KOPT-K1 (cell line): Measurements from ENCODE around the gene GPR180.

Experiments used
- H3K27ac ChIP-seq: fragments of 200-600 bp; sonication (generic); 2 replicates; pipeline ENCODE4 v1.5.1; 2016; ENCODE audit warnings: antibody characterized with exemption, mild to moderate bottlenecking, low read depth, low read length; ENCODE audit not compliant: poor library complexity, severe bottlenecking
- H3K36me3 ChIP-seq: fragments of 200-600 bp; sonication (generic); 2 replicates; pipeline ENCODE4 v1.5.1; 2017; ENCODE audit warnings: antibody characterized with exemption, mild to moderate bottlenecking, low read length, moderate library complexity; ENCODE audit not compliant: insufficient read depth
- H3K9me3 ChIP-seq: fragments of 200-600 bp; sonication (generic); 2 replicates; pipeline ENCODE4 v1.5.1; 2017; ENCODE audit warnings: antibody characterized with exemption, low read length, mild to moderate bottlenecking; ENCODE audit not compliant: insufficient read depth, poor library complexity, severe bottlenecking

The GPR180 gene

GRCh38 chr13:94601446-94602431, at the start of gene GPR180:
GPR180 (plus strand) TSS chr13:94601857; CDS start chr13:94601928, 71 bp downstream.
- H3K36me3 ChIP-seq: peaks cover 18% of the 10 kb centered on the region
- peaks cover 8% of the 10 kb centered on the region for H3K9me3 ChIP-seq
- peak within 1 kb of the TSS; percentile 85 for H3K27ac ChIP-seq

GRCh38 chr13:94552095-94552494, 49.6 kb upstream of the GPR180 start:
- H3K36me3 ChIP-seq: no peaks in the 10 kb centered on the region
- H3K27ac ChIP-seq: no peak overlapping the region
- H3K9me3 ChIP-seq: no peaks in the 10 kb centered on the region

GRCh38 chr13:94553766-94554165, 47.9 kb upstream of the GPR180 start:
- Histone ChIP-seq H3K27ac (no peak overlapping the region), H3K9me3 (no peaks in the 10 kb centered on the region), H3K36me3 (no peaks in the 10 kb centered on the region)

- Histone ChIP-seq H3K36me3 (no peaks in the 10 kb centered on the region), H3K9me3 (no peaks in the 10 kb centered on the region), H3K27ac (no peak overlapping the region)
These were observed 45.6 kb upstream of the GPR180 start for GRCh38 chr13:94556041-94556440.

GRCh38 chr13:94556621-94557020, 45.0 kb upstream of the GPR180 start:
- Histone ChIP-seq H3K36me3 (no peaks in the 10 kb centered on the region), H3K9me3 (no peaks in the 10 kb centered on the region), H3K27ac (no peak overlapping the region)

- Histone ChIP-seq H3K27ac (peak overlapping the region; percentile 82), H3K9me3 (no peaks in the 10 kb centered on the region), H3K36me3 (peaks cover 4% of the 10 kb centered on the region)
These were observed 43.9 kb upstream of the GPR180 start for GRCh38 chr13:94557684-94558235.

- Histone ChIP-seq H3K36me3 (peaks cover 8% of the 10 kb centered on the region), H3K9me3 (no peaks in the 10 kb centered on the region), H3K27ac (peak overlapping the region; percentile 82)
These were observed 42.9 kb upstream of the GPR180 start for GRCh38 chr13:94558716-94559115.

GRCh38 chr13:94559222-94559795, 42.3 kb upstream of the GPR180 start:
- Histone ChIP-seq H3K9me3 (no peaks in the 10 kb centered on the region), H3K27ac (peak overlapping the region; percentile 82)

GRCh38 chr13:94560116-94560515, 41.5 kb upstream of the GPR180 start:
- Histone ChIP-seq H3K36me3 (peaks cover 8% of the 10 kb centered on the region), H3K9me3 (no peaks in the 10 kb centered on the region), H3K27ac (peak overlapping the region; percentile 82)

More at GRCh38 chr13:94559222-94559795, 42.3 kb upstream of the GPR180 start:
- H3K36me3 ChIP-seq: peaks cover 8% of the 10 kb centered on the region

- Histone ChIP-seq H3K36me3 (peaks cover 8% of the 10 kb centered on the region), H3K9me3 (no peaks in the 10 kb centered on the region), H3K27ac (peak overlapping the region; percentile 82)
These were observed 40.5 kb upstream of the GPR180 start for GRCh38 chr13:94561126-94561525.

- peaks cover 54% of the 10 kb centered on the region for H3K36me3 ChIP-seq
These were observed 34.1 kb upstream of the GPR180 start for GRCh38 chr13:94567581-94567980.

GRCh38 chr13:94568443-94568842, 33.2 kb upstream of the GPR180 start:
- H3K27ac ChIP-seq: no peak overlapping the region
- H3K36me3 ChIP-seq: peaks cover 57% of the 10 kb centered on the region
- no peaks in the 10 kb centered on the region for H3K9me3 ChIP-seq

More at GRCh38 chr13:94567581-94567980, 34.1 kb upstream of the GPR180 start:
- Histone ChIP-seq H3K9me3 (no peaks in the 10 kb centered on the region), H3K27ac (no peak overlapping the region)

GRCh38 chr13:94569615-94570014, 32.0 kb upstream of the GPR180 start:
- H3K27ac ChIP-seq: no peak overlapping the region
- H3K9me3 ChIP-seq: no peaks in the 10 kb centered on the region
- peaks cover 68% of the 10 kb centered on the region for H3K36me3 ChIP-seq

GRCh38 chr13:94579063-94579462, 22.6 kb upstream of the GPR180 start:
- peaks cover 99% of the 10 kb centered on the region for H3K36me3 ChIP-seq
- H3K27ac ChIP-seq: no peak overlapping the region
- no peaks in the 10 kb centered on the region for H3K9me3 ChIP-seq

- H3K9me3 ChIP-seq: no peaks in the 10 kb centered on the region
- no peak overlapping the region for H3K27ac ChIP-seq
- H3K36me3 ChIP-seq: peaks cover 96% of the 10 kb centered on the region
These were observed 17.7 kb upstream of the GPR180 start for GRCh38 chr13:94583926-94584325.
